ENCODE measurements around the gene TRIM75. TPM values are rescaled to one million over a fixed set of nuclear protein-coding genes. Genes with fewer than 3 reads are reported as not detected.

The TRIM75 gene
- total RNA-seq = not detected

GRCh38 chr4:165053645-165054044 is at the start of gene TRIM75:
TRIM75 (plus strand) TSS chr4:165053866; CDS start chr4:165059148, 5,282 bp downstream.
- Histone ChIP-seq H3K9ac (ENCODE audit: low read depth in 2 of 2, low read length in 2 of 2) (no peak within 1 kb of the TSS), H3K36me3 (no peaks in the 10 kb centered on the region), H3K9me3 (no peaks in the 10 kb centered on the region), H3K4me1 (no peaks in the 10 kb centered on the region), H3K27me3 (no peaks in the 10 kb centered on the region), H3K27ac (no peak within 1 kb of the TSS), H3K4me3 (no peak within 1 kb of the TSS)
- intact Hi-C loops (cut with DNase I) = no loop called here
- TF ChIP-seq CTCF (IDR thresholded peaks at IDR 0.05) = no peak
- DNase-seq = peak; percentile 20

GRCh38 chr4:165005352-165005925 is 48.2 kb upstream of the TRIM75 start:
- Histone ChIP-seq H3K36me3 (no peaks in the 10 kb centered on the region), H3K4me3 (no peak overlapping the region), H3K27me3 (no peaks in the 10 kb centered on the region), H3K4me1 (no peaks in the 10 kb centered on the region), H3K9ac (ENCODE audit: low read depth in 2 of 2, low read length in 2 of 2) (no peak overlapping the region), H3K9me3 (no peaks in the 10 kb centered on the region), H3K27ac (no peak overlapping the region)
- intact Hi-C loops (cut with DNase I) = no loop called here
- no peak for DNase-seq
- TF ChIP-seq CTCF (IDR thresholded peaks at IDR 0.05) = no peak

GRCh38 chr4:165006456-165006855 is 47.2 kb upstream of the TRIM75 start:
- no peaks in the 10 kb centered on the region for H3K4me1 ChIP-seq
- H3K9ac ChIP-seq (ENCODE audit: low read depth in 2 of 2, low read length in 2 of 2) = no peak overlapping the region
- H3K27me3 ChIP-seq = no peaks in the 10 kb centered on the region
- intact Hi-C loops (cut with DNase I) = no loop called here
- no peak for DNase-seq
- H3K4me3 ChIP-seq = no peak overlapping the region
- H3K9me3 ChIP-seq = no peaks in the 10 kb centered on the region
- no peak overlapping the region for H3K27ac ChIP-seq
- TF ChIP-seq CTCF (IDR thresholded peaks at IDR 0.05) = no peak
- H3K36me3 ChIP-seq = no peaks in the 10 kb centered on the region

- no peak for DNase-seq
- H3K36me3 ChIP-seq = no peaks in the 10 kb centered on the region
- no peaks in the 10 kb centered on the region for H3K27me3 ChIP-seq
- H3K4me3 ChIP-seq = no peak overlapping the region
- H3K27ac ChIP-seq = no peak overlapping the region
- H3K9me3 ChIP-seq = no peaks in the 10 kb centered on the region
- intact Hi-C loops (cut with DNase I) = no loop called here
- TF ChIP-seq CTCF (IDR thresholded peaks at IDR 0.05) = no peak
- H3K9ac ChIP-seq (ENCODE audit: low read depth in 2 of 2, low read length in 2 of 2) = no peak overlapping the region
- H3K4me1 ChIP-seq = no peaks in the 10 kb centered on the region
These were observed 46.8 kb upstream of the TRIM75 start for GRCh38 chr4:165006886-165007285.

- Histone ChIP-seq H3K9me3 (no peaks in the 10 kb centered on the region), H3K9ac (ENCODE audit: low read depth in 2 of 2, low read length in 2 of 2) (no peak overlapping the region), H3K4me3 (no peak overlapping the region), H3K27me3 (no peaks in the 10 kb centered on the region), H3K36me3 (no peaks in the 10 kb centered on the region), H3K4me1 (no peaks in the 10 kb centered on the region), H3K27ac (no peak overlapping the region)
- intact Hi-C loops (cut with DNase I) = no loop called here
- no peak for DNase-seq
- TF ChIP-seq CTCF (IDR thresholded peaks at IDR 0.05) = no peak
These were observed 44.0 kb upstream of the TRIM75 start for GRCh38 chr4:165009493-165010227.
